ENCODE measurements around the gene GPR141.

GPR141 gene

DNA sequence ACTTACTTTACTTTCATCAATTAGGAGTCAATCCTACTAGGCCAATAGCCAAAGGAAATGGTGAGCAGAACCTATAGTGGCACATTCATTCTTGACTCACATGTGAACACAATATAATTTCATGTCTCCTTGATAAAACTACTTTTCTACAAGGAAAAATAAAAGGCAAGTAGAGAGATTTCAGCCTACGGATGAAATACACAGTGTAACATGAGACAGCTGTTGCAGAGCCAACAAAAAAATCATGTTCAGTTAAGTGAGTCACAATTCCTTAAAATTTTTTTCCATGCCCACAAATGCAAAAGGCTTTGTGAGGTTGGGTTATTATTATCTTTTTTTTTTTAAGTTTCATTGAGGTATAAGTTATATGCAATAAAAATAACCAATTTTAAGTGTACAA is 54.8 kb downstream of the GPR141 start:
- DNase-seq: no peak

DNA sequence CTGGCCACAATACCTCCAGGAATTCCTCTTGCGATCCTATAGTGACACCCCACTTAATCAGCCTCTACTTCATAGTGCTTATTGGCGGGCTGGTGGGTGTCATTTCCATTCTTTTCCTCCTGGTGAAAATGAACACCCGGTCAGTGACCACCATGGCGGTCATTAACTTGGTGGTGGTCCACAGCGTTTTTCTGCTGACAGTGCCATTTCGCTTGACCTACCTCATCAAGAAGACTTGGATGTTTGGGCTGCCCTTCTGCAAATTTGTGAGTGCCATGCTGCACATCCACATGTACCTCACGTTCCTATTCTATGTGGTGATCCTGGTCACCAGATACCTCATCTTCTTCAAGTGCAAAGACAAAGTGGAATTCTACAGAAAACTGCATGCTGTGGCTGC is 56.8 kb downstream of the GPR141 start:
- DNase-seq: no peak

DNA sequence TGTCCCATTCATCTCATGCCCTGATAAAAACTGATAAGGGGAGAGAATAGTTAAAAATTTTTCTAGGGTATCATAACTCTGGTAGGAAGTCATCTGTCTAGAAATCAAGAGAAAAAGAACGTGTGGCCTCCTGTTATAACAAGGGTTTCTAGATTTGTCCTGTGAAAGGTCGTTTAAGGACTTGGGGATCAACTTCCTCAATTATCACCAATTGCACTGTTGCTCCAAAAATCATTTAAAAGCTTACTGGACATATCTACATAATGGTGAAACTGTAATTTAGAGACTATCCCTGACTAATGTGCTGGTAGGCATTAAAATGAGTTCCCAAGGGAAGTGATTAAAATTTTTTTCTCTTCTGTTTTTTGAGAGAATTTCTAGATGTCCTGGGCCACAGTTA is 58.2 kb downstream of the GPR141 start:
- no peak for DNase-seq

DNA sequence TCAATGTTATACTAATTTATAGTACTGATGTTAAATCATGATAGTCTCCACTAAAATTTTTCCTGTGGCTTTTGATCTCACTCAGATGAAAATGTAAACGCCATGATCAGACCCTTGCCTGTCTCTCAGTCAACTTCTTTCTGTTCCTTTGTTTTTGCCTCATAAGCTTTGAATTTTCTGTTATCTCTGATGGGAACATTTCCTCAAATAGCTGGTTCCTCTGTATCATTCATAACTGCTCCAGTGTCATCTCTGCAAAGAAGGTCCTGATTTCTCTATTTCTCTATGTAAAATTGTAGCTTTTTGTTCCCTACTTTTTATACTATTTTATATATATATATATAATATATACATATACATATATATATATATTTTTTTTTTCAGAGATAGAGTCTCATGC is 67.5 kb downstream of the GPR141 start:
- DNase-seq: no peak

DNA sequence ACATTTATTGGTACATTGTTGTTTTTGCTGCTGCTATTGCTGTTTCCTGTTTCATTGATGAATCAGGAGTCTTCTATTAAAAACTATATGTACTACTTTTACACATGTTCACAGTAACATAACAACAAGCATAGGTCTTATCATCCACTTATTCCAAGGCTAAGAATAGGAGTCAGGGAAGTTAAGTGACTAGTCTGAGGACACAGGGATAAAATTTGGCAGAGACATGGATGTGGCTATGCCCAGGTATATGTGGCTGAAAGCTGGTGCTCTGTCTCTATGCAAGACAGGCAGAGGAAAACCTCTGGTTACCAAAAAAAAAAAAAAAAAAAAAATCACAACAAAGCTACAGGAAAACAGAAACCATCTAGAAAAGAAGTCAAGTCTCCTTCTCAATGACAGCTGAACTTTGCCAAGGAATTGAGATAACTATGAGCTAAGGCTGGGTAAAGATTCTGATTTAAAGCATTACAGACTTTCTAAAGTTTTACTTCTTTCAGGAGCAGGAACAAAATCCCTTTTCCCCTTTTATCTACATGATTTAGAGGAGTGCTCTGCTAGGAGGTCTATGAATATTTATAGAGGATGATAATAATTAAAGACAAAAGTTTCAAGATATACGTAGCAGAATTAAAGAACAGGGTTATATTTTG is 70.0 kb downstream of the GPR141 start:
- DNase-seq: no peak

DNA sequence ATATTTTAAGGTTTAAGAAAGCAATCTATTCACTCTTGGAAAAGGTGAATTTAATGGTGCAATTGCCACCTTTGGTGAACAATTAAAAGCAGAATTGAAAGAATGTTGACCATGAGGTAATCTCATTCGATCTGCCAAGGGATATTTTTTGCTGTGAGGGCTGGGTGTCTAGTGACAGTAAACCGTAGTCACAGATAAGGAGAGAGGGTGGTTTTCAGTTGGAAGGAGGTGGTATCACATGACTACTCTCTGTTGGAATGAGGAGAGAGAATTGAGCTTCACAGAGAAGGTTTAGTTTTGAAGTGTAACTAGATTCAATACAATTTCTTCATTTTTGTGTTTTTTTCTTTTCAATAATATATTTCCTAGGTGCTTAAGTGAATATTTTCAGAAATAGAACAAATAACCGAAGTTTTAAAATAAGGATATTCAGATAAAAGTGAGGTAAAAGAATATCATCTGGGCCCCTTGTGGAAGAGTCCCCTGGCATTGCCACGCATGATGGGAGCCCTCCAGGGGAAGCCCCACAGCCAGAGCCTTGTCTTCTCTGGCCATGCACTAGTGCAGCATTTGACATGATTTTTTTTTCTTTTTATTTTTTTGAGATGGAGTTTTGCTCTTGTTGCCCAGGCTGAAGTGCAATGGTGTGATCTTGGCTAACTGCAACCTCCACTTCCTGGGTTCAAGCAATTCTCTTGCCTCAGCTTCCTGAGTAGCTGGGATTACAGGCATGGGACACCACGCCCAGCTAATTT is 73.4 kb downstream of the GPR141 start:
- no peak for DNase-seq

DNA sequence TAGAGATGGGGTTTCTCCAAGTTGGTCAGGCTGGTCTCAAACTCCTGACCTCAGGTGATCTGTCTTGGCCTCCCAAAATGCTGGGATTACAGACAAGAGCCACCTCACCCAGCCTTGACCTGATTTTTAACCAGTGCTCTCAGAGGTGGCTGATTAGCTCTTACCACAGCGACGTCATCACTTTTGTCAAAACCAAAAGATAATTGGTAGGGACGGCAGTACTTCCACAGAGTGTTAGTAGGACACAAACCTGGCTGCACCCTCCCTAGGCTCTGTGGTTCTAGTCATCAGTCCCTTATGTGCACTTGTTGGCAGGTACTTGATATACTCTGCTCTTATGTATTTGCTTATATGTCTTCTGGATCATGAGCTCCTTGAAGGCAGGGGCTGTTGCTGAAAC is 74.0 kb downstream of the GPR141 start:
- no peak for DNase-seq

DNA sequence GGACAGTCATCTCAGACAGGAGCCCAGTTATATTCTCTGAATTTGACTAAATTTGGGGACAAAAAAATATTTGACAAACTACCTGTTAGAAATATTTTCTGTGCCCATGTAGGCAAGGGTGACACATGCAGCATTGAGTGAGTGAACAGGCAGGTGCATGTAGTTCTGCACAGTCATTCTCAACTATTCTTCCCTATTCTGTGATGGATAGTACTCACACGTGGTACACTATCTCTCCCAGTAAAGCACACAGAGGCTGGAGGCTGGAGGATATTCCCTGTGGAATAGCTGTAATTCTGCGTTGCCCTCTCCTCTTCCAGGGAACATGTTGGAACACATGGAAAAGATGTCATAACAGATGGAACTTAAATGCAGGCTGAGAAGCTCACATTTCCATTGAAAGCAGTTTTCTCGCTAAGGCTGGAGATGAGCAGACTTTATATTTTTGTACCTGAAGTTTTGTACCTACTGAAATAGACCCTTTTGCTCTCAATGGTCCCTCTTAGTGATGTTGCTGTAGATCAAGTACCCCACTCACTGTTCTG is 75.0 kb downstream of the GPR141 start:
- DNase-seq: no peak

DNA sequence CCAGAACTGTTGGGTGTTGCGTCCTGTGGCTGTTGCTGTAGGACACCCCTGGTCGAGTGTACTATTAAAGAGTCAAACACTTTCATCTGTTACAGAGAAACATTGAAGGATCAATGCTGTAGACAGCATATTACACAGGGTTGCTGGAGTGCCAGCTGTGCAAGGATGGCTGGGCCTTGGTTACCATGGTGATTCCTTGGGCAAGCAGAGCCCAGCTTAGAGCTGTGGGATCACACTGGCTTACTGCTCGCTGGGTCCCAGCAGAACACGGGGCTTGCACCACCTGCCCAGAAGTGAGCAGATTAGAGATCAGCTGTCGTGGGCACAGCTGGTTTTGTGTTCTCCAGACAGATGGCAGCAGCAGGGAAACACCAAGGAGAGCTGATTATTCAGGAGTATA is 76.0 kb downstream of the GPR141 start:
- DNase-seq: no peak

DNA sequence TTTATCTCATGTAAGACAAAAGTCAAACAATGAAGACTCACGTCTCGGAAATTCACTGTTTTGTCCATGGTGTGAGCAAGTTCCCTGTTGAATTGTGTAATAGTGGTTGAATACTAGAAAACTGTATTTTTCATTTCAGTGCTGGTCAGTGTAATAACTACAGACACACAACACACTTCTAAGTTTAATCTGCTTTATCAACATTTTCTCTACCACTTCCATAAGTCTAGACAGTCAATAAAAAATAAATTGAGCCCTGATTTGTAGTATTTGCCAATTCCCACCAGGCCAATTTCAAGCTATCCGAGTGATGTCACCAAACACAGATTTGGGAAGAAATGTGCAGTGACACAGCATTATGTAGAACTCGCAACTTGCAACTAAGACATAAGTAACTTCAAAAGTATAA is 81.9 kb downstream of the GPR141 start:
- no peak for DNase-seq

DNA sequence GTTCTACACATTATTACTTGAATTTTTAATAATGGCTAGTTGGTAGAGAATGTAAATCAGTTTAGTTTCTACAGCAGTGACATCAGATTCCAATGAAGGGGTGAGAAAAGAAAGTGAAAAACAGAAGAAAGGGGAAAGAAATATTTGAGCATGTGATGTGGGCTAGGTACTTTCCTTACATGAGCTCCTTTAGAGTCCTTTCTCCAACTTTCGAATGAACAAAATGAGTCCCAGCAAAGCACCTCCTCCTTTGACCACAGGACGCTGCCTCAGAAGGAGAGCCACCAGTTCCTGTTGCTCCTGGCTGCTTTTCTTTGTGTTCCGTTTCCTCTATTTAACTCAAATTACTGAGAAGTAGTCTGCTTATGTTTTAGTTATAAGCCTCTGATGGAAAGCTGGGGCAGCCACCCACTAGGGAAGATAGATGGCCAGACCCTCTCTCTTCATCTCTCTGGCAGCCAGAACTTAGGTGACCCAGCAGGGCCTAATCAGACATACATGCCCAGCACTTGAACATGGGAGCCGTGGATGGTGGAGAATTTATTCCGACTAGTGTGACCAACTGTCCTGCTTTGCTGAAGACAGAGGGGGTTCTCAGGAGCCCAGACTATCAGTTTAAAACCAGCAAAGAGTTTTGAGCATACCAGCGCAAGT is 82.4 kb downstream of the GPR141 start:
- no peak for DNase-seq

DNA sequence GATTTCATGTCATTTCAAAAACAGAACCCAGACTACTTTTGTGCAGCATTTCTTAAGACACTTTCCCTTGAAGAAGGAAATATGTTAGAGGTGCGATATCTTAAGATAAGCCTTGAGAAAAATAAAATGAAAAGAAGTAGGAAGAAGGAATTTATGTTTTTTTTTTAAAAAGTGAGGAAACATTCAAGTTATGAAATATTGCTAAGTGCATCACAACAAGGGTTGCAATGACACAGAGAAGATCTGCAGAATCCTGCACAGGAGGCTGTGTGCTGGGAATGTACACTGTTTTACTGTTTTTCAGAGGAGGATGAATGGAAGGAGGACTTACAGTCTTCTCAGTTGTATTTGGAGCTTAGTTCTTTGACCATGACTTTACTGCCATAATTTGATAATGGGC is 85.0 kb downstream of the GPR141 start:
- DNase-seq: no peak

DNA sequence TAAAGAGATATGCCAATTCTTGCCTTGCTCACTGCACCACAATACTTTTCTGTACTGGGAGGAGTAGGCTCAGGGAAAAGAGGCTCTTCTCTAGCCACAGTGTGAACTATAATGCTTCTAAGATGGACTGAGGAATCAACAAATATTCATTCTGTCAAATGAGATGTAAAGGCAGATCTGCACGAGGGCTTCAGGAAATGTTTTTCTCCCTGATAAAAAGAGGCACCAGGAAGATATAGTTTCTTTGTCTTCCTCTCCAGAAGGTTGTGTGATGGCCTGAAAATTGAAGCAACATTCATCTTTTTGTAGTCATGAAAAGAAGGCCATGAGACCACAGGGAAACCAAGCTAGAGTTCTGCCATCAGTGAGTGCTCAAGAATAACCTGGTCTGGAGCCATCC is 85.7 kb downstream of the GPR141 start:
- DNase-seq: no peak

DNA sequence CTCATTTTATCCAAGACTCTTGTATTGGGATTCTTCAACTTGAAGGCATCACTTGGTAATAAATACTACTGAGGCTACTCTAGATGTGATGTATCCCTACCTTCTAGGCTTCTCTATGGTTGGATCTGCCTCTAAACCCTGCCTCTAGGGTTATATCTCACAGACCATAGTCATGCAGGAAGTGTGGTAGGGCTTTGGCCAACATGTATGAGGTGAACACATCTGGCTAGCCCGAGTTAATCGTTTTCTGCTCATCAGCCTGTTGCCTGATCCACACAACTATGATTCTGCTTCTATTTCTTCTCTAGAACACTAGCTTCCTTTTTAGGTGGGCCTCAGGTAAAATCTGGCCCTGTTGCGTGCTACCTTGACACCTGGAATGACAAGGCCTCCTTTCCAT is 86.2 kb downstream of the GPR141 start:
- DNase-seq: no peak

DNA sequence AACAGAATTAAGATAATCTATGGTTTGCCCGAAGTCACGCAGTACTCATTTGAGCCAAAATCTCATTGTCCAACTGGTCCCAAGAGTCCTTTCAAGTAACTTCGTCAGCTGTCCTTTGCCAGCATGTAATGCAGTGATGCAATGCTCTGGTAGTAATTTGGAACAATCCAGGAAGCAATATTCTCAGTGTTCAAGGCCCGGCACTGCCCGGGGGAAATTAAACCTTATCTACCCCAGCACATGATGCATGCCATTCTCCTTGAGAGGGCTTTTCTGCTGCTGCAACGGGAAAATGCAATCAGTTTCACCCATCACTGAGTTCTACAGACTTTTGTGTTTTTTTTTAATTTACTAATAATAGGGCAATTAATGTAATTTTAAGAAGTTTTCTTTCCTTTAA is 87.3 kb downstream of the GPR141 start:
- no peak for DNase-seq

DNA sequence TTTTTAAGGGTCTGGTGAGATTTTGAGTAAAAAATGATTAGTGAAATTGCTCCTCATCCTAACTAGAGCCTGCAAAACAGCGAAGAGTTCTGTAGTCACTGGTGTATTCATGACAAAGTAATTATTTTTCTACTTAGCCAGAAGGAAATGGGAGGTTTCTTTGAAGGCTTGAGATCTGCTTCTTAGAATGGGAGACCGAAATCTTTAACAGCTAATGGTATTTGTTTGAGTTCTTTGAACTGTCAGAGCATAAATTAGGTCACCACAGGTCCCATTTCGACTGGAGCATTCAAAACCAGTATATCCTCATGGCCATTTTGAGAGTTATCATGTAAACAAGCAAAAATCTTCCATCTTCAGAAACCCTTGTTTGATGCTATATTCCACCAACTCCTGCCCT is 87.8 kb downstream of the GPR141 start:
- no peak for DNase-seq

DNA sequence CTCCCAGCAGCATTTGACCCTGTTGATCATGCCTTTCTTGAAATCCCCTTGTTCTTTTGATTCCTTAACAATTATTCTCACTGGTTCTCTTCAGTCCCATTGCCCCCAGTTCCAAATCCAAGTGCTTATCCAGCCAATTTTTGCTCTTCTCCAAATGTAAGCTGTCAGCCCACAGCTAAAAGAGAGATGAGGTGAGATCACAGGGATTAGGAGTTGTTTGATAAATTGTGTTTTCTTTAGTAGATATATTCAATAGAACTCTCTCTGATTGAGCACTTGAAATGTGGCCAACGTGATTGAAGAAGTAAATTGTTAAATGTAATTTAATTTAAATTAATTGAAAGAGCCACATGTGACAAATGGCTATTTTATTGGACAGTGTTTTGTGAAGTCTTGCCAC is 88.2 kb downstream of the GPR141 start:
- no peak for DNase-seq

DNA sequence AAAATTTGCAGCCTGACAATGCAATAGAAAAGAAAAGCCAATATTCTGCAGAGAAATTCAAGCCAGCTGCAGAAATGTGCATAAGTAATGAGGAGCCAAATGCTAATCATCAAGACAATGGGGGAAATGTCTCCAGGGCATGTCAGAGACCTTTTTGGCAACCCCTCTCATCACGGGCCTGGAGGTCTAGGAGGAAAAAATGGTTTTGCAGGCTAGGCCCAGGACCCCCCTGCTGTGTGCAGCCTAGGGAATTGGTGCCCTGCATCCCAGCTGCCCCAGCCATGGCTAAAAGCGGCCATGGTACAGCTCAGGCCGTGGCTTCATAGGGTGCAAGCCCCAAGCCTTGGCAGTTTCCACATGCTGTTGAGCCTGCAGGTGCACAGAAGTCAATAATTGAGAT is 92.4 kb downstream of the GPR141 start:
- DNase-seq: no peak

DNA sequence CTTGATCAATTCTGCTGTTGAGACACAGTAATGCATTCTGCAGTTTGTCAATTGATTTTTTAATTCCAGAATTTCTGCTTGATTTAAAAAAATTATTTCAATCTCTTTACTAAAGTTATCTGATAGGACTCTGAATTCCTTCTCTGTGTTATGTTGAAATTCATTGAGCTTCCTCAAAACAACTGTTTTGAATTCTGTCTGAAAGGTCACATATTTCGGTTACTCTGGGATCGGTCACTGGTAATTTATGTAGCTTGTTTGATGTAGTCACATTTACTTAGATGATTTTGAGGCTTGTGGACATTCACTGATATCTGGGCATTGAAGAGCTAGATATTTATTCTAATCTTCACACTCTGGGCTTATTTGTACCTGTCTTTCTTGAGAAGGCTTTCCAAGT is 97.6 kb downstream of the GPR141 start:
- DNase-seq: no peak

DNA sequence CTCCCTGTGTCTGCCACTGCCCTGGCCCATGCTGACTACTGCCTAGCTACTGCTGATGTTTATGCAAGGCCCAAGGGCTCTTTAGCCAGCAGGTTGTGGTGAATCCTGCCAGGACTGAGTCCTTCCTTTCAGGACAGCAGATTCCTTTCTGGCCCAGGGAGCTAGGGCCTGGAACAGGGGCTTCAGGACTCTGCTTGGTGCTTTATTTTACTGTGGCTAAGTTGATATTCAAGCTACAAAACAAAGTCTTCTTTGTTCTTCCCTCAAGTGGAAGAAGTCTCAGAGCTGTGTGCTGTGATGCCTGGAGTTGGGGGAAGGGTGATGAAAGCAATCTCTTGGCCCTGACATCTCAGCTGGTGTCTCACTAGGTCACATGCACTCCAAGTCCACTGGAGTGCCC is 98.6 kb downstream of the GPR141 start:
- no peak for DNase-seq

DNA sequence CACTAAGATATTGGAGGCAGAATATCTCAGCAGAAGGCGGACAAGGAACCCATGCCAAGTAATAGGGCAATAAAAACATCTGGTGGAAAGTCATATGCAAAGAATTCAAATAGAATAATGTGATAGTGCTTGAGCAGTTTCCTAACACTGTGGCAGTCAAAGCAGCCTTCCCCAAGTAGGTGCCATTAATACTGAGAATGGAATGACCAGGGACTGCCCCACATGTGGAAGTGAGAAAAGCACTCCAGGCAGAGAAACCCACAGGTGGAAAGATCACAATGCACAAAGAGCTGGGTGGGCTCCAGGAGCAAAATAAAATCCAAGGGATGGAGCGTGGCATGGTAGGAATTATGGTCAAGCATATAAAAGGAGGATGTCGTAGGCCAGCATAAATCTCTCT is 100.4 kb downstream of the GPR141 start:
- DNase-seq: no peak

DNA sequence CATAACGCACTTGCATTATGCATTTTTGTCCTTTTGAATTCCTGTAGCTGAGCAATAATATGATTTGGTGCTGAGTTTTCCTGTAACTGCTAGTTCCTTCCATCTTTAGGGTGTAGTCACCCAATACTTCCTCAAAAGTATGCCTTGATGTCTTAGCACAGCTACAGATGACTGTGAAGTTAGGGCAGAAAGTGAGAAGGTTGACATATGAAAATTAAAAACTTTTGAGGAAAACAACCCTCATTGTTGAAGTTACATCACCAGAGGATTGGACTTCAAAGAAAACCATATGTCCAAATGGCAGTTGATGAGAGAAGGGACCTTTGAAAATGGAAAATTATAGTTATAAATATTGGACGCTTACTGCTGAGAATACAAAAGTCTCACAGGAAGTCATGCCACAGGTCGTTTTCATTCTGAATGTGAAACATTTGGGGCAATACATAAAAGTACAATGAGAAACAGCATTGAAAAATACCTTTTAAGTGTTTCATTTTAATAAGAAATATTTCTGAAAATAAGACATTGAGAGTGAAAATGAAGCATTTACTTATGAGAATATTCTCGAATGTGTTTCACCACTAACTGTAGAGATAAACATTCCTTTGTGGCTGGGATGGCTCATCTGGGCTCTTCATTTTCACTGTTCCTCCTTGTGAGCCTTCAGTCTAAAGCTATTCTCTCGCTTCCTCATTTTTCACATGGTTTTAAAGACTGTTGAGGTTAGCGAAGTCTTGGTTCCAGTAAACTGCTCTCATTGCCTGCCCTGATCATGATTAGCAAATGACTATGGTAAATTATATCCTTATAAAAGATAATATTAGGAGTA is 103.4 kb downstream of the GPR141 start:
- DNase-seq: no peak
